Measurements from ENCODE around the gene PLAC1.

The PLAC1 gene

DNA sequence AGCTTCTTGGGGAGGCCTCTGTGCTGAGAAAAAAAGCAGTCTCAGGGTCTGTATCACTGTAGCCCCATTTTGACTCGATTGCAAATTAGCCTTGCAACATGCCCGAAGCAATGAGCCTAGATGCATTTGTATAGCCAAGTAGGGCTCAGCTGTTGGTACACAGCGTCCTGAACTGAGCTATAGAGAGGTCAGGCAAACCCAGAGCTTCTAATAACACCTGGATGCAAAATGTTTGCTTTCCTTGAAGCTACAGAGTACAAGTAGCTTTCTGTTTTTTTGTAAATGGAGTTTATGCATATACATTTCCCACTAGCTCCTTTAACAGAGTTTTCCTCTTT, 87.8 kb downstream of the PLAC1 start:
- H2BK5ac ChIP-seq (ENCODE audit: low read depth, low read length, poor library complexity), result no peak overlapping the region
- H3K79me1 ChIP-seq (ENCODE audit: low read length), result no peaks in the 10 kb centered on the region
- H3K4me3 ChIP-seq (ENCODE audit: low read depth, low read length), result no peak overlapping the region
- H2BK120ac ChIP-seq (ENCODE audit: insufficient read depth, low read length, poor library complexity), result no peak overlapping the region
- no peak overlapping the region for H3K4me2 ChIP-seq (ENCODE audit: low read length)
- no peak overlapping the region for H4K91ac ChIP-seq (ENCODE audit: low read depth, low read length)
- no peak overlapping the region for H3K14ac ChIP-seq (ENCODE audit: low read length)
- WGBS (ENCODE audit: extremely low coverage, insufficient coverage, insufficient read length), result no CpG with 5 or more reads among the region's 3 CpGs
- no peak for DNase-seq
- H2AK5ac ChIP-seq (ENCODE audit: low read length), result no peak overlapping the region
- no peaks in the 10 kb centered on the region for H3K36me3 ChIP-seq (ENCODE audit: control insufficient read depth in 1 of 2, insufficient read depth in 2 of 2, low read length in 2 of 2)
- no peak overlapping the region for H2AFZ ChIP-seq (ENCODE audit: insufficient read depth, low read length, poor library complexity)
- H3K18ac ChIP-seq (ENCODE audit: low read length), result no peak overlapping the region
- H3K23ac ChIP-seq (ENCODE audit: low read length), result no peak overlapping the region
- H3K4ac ChIP-seq (ENCODE audit: low read depth, low read length), result no peak overlapping the region
- H4K8ac ChIP-seq (ENCODE audit: low read depth, low read length), result no peak overlapping the region
- no peak overlapping the region for H3K9ac ChIP-seq (ENCODE audit: low read length)
- H3K27ac ChIP-seq (ENCODE audit: low read depth, low read length), result no peak overlapping the region
- no peak overlapping the region for H4K12ac ChIP-seq (ENCODE audit: low read depth, low read length)
- H3K4me1 ChIP-seq (ENCODE audit: control insufficient read depth in 1 of 2, insufficient read depth in 2 of 2, low read length in 2 of 2), result no peaks in the 10 kb centered on the region
- H3K9me3 ChIP-seq (ENCODE audit: insufficient read depth, low read depth, low read length), result no peaks in the 10 kb centered on the region
- no peaks in the 10 kb centered on the region for H3K79me2 ChIP-seq (ENCODE audit: control insufficient read depth, insufficient read depth, low read length, poor library complexity)
- no peaks in the 10 kb centered on the region for H3K27me3 ChIP-seq (ENCODE audit: insufficient read depth, low read length)
- no peak overlapping the region for H2BK12ac ChIP-seq (ENCODE audit: low read length)

DNA sequence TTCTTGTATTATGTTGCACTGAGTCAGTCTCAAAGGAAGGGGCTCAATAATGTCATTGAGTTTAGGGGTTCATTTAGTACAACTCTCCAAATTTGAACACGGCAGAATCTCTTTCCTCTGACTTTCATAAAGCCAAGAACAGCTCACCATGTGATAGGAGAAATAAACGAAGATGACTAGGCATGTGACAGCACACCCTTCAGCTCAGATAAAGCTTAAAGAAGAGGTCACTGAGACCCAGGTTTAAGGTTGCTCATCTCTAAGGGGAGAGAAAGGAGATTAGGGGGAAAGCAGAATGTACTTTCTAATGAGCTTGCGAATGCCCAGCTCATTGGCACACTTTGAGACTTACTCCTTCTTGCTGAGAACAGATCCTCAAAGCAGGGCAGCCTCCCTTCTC, 89.0 kb downstream of the PLAC1 start:
- no peak overlapping the region for H3K14ac ChIP-seq (ENCODE audit: low read length)
- H2BK12ac ChIP-seq (ENCODE audit: low read length), result no peak overlapping the region
- no peaks in the 10 kb centered on the region for H3K36me3 ChIP-seq (ENCODE audit: control insufficient read depth in 1 of 2, insufficient read depth in 2 of 2, low read length in 2 of 2)
- H3K4ac ChIP-seq (ENCODE audit: low read depth, low read length), result no peak overlapping the region
- no peak overlapping the region for H3K23ac ChIP-seq (ENCODE audit: low read length)
- no peak overlapping the region for H3K18ac ChIP-seq (ENCODE audit: low read length)
- no peaks in the 10 kb centered on the region for H3K4me1 ChIP-seq (ENCODE audit: control insufficient read depth in 1 of 2, insufficient read depth in 2 of 2, low read length in 2 of 2)
- WGBS (ENCODE audit: extremely low coverage, insufficient coverage, insufficient read length), result no CpG with 5 or more reads among the region's 3 CpGs
- H4K12ac ChIP-seq (ENCODE audit: low read depth, low read length), result no peak overlapping the region
- no peak for DNase-seq
- H2AFZ ChIP-seq (ENCODE audit: insufficient read depth, low read length, poor library complexity), result no peak overlapping the region
- H3K9me3 ChIP-seq (ENCODE audit: insufficient read depth, low read depth, low read length), result no peaks in the 10 kb centered on the region
- no peaks in the 10 kb centered on the region for H3K27me3 ChIP-seq (ENCODE audit: insufficient read depth, low read length)
- H3K9ac ChIP-seq (ENCODE audit: low read length), result no peak overlapping the region
- no peak overlapping the region for H2AK5ac ChIP-seq (ENCODE audit: low read length)
- H3K27ac ChIP-seq (ENCODE audit: low read depth, low read length), result no peak overlapping the region
- H3K4me2 ChIP-seq (ENCODE audit: low read length), result no peak overlapping the region
- H4K91ac ChIP-seq (ENCODE audit: low read depth, low read length), result no peak overlapping the region
- H3K79me2 ChIP-seq (ENCODE audit: control insufficient read depth, insufficient read depth, low read length, poor library complexity), result no peaks in the 10 kb centered on the region
- H2BK120ac ChIP-seq (ENCODE audit: insufficient read depth, low read length, poor library complexity), result no peak overlapping the region
- H4K8ac ChIP-seq (ENCODE audit: low read depth, low read length), result no peak overlapping the region
- H3K79me1 ChIP-seq (ENCODE audit: low read length), result no peaks in the 10 kb centered on the region
- no peak overlapping the region for H2BK5ac ChIP-seq (ENCODE audit: low read depth, low read length, poor library complexity)
- no peak overlapping the region for H3K4me3 ChIP-seq (ENCODE audit: low read depth, low read length)

DNA sequence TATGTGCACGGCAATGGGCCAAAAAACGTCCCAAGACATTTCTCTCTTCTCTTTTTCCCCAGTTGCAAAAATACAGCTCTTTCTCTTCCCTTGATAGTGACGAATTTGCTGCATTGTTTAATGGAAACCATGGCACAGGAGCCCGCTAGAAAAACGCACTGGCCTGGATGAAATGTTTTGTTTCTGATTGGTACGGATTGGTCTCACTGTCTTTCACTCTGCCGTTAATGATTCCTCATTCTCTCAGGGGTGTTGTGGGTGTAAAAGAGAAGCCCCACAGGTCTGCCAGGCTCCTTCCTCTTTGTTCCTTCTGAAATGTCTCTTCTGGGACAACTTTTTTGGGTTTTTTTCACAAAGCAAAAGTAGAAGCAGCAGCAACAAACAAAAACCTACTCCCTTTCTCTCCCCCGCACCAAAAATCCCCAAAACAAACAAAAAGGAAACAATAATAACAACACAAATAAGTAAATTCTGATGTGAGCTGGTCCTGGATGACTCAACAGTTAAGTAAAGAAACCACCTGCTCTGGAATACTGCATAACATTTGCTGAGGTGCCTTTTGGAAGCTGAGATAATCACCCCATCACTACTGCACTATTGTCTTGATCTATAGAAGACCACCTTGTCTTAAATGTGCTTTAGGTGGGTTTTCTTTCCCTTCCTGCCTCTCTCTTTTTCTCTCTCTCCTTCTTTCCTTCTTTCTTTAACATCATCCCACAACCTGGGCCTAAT, 89.8 kb downstream of the PLAC1 start:
- Histone ChIP-seq H2BK120ac (ENCODE audit: insufficient read depth, low read length, poor library complexity) (no peak overlapping the region), H2AK5ac (ENCODE audit: low read length) (no peak overlapping the region), H3K27me3 (ENCODE audit: insufficient read depth, low read length) (no peaks in the 10 kb centered on the region), H3K27ac (ENCODE audit: low read depth, low read length) (no peak overlapping the region), H3K23ac (ENCODE audit: low read length) (no peak overlapping the region), H4K8ac (ENCODE audit: low read depth, low read length) (no peak overlapping the region), H3K18ac (ENCODE audit: low read length) (no peak overlapping the region), H4K12ac (ENCODE audit: low read depth, low read length) (no peak overlapping the region), H4K91ac (ENCODE audit: low read depth, low read length) (no peak overlapping the region), H3K79me2 (ENCODE audit: control insufficient read depth, insufficient read depth, low read length, poor library complexity) (no peaks in the 10 kb centered on the region), H3K36me3 (ENCODE audit: control insufficient read depth in 1 of 2, insufficient read depth in 2 of 2, low read length in 2 of 2) (no peaks in the 10 kb centered on the region), H3K79me1 (ENCODE audit: low read length) (no peaks in the 10 kb centered on the region), H3K4ac (ENCODE audit: low read depth, low read length) (no peak overlapping the region), H3K4me1 (ENCODE audit: control insufficient read depth in 1 of 2, insufficient read depth in 2 of 2, low read length in 2 of 2) (no peaks in the 10 kb centered on the region), H3K4me2 (ENCODE audit: low read length) (no peak overlapping the region), H2BK12ac (ENCODE audit: low read length) (no peak overlapping the region), H2AFZ (ENCODE audit: insufficient read depth, low read length, poor library complexity) (no peak overlapping the region), H3K14ac (ENCODE audit: low read length) (no peak overlapping the region), H2BK5ac (ENCODE audit: low read depth, low read length, poor library complexity) (no peak overlapping the region), H3K9ac (ENCODE audit: low read length) (no peak overlapping the region), H3K9me3 (ENCODE audit: insufficient read depth, low read depth, low read length) (no peaks in the 10 kb centered on the region), H3K4me3 (ENCODE audit: low read depth, low read length) (no peak overlapping the region)
- WGBS (ENCODE audit: extremely low coverage, insufficient coverage, insufficient read length), result 100% methylated on average over 1 of the region's 8 CpGs
- DNase-seq, result no peak

DNA sequence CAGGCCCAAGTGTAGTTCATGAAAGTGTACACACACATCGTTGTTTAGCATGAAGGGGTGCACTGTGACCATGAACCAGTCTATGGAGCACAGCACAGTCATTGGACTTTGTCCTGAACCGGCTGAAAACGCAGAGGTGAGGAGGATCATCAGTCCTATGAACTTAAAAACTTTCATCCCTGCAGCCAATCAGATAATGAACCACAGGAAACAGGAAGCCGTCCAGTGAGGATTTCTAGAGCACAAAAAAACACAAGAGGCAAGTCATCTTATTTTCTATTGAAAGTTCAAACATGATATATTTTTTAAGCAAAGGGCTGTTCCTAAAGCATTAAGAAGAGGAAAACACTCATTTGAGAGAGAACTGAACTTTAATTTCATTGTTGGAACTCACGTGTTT, 91.8 kb downstream of the PLAC1 start:
- Histone ChIP-seq H3K4me2 (ENCODE audit: low read length) (no peak overlapping the region), H3K14ac (ENCODE audit: low read length) (no peak overlapping the region), H3K79me2 (ENCODE audit: control insufficient read depth, insufficient read depth, low read length, poor library complexity) (no peaks in the 10 kb centered on the region), H2BK120ac (ENCODE audit: insufficient read depth, low read length, poor library complexity) (no peak overlapping the region), H3K9ac (ENCODE audit: low read length) (no peak overlapping the region), H3K79me1 (ENCODE audit: low read length) (no peaks in the 10 kb centered on the region), H4K8ac (ENCODE audit: low read depth, low read length) (no peak overlapping the region), H4K12ac (ENCODE audit: low read depth, low read length) (no peak overlapping the region), H3K4me1 (ENCODE audit: control insufficient read depth in 1 of 2, insufficient read depth in 2 of 2, low read length in 2 of 2) (no peaks in the 10 kb centered on the region), H3K23ac (ENCODE audit: low read length) (no peak overlapping the region), H3K27ac (ENCODE audit: low read depth, low read length) (no peak overlapping the region), H3K9me3 (ENCODE audit: insufficient read depth, low read depth, low read length) (no peaks in the 10 kb centered on the region), H3K4me3 (ENCODE audit: low read depth, low read length) (no peak overlapping the region), H3K27me3 (ENCODE audit: insufficient read depth, low read length) (no peaks in the 10 kb centered on the region), H2AFZ (ENCODE audit: insufficient read depth, low read length, poor library complexity) (no peak overlapping the region), H2BK12ac (ENCODE audit: low read length) (no peak overlapping the region), H2BK5ac (ENCODE audit: low read depth, low read length, poor library complexity) (no peak overlapping the region), H4K91ac (ENCODE audit: low read depth, low read length) (no peak overlapping the region), H2AK5ac (ENCODE audit: low read length) (no peak overlapping the region), H3K18ac (ENCODE audit: low read length) (no peak overlapping the region), H3K36me3 (ENCODE audit: control insufficient read depth in 1 of 2, insufficient read depth in 2 of 2, low read length in 2 of 2) (no peaks in the 10 kb centered on the region), H3K4ac (ENCODE audit: low read depth, low read length) (no peak overlapping the region)
- WGBS (ENCODE audit: extremely low coverage, insufficient coverage, insufficient read length), result no CpG with 5 or more reads among the region's 5 CpGs
- no peak for DNase-seq

All from trophoblast cell (in vitro differentiated cells and primary cell).